ENCODE results near the gene SOCS4. TPM values are rescaled to one million over a fixed set of nuclear protein-coding genes. Genes with fewer than 3 reads are reported as not detected.
A peak's percentile ranks its signal among the peaks of the same experiment; 100 is the strongest.
"Not testable (repeated sequence)": the region's sequence is repeated elsewhere in the genome, so short reads cannot be mapped to it uniquely, and the experiment has no call there.

The SOCS4 gene
- total RNA-seq, 1 donor from 2014 or later = 29.2 TPM

GRCh38 chr14:55051423-55052268, 24.6 kb downstream of the SOCS4 start, which contains the start of gene MAPK1IP1L:
Gene MAPK1IP1L, plus strand, starts transcription at chr14:55051647. Its CDS starts 10,037 bp downstream, at chr14:55061684.
- peak; percentile 98 for DNase-seq (ENCODE audit: low spot score)

GRCh38 chr14:55052269-55052930, 25.4 kb downstream of the SOCS4 start:
- DNase-seq (ENCODE audit: low spot score) = no peak

- DNase-seq (ENCODE audit: low spot score) = no peak
These were observed 26.0 kb downstream of the SOCS4 start for GRCh38 chr14:55053018-55053417.

- no peak for DNase-seq (ENCODE audit: low spot score)
These were observed 26.5 kb downstream of the SOCS4 start for GRCh38 chr14:55053500-55053899.

- no peak for DNase-seq (ENCODE audit: low spot score)
These were observed 27.1 kb downstream of the SOCS4 start for GRCh38 chr14:55054098-55054497.

- DNase-seq (ENCODE audit: low spot score) = no peak
These were observed 30.9 kb downstream of the SOCS4 start for GRCh38 chr14:55057919-55058318.

GRCh38 chr14:55059333-55059732, 32.3 kb downstream of the SOCS4 start:
- no peak for DNase-seq (ENCODE audit: low spot score)

- DNase-seq (ENCODE audit: low spot score) = no peak
These were observed 35.7 kb downstream of the SOCS4 start for GRCh38 chr14:55062517-55063351.

- not testable (repeated sequence) for DNase-seq (ENCODE audit: low spot score)
These were observed 37.9 kb downstream of the SOCS4 start for GRCh38 chr14:55064896-55065295.

- DNase-seq (ENCODE audit: low spot score) = no peak
These were observed 38.4 kb downstream of the SOCS4 start for GRCh38 chr14:55065411-55065810.

GRCh38 chr14:55066223-55066622, 39.2 kb downstream of the SOCS4 start:
- no peak for DNase-seq (ENCODE audit: low spot score)

GRCh38 chr14:55070981-55071411, 44.0 kb downstream of the SOCS4 start:
- no peak for DNase-seq (ENCODE audit: low spot score)

- DNase-seq (ENCODE audit: low spot score) = no peak
These were observed 45.0 kb downstream of the SOCS4 start for GRCh38 chr14:55071870-55072640.

GRCh38 chr14:55073856-55074255, 46.8 kb downstream of the SOCS4 start:
- DNase-seq (ENCODE audit: low spot score) = no peak

- no peak for DNase-seq (ENCODE audit: low spot score)
These were observed 47.6 kb downstream of the SOCS4 start for GRCh38 chr14:55074662-55075061.

- no peak for DNase-seq (ENCODE audit: low spot score)
These were observed 48.7 kb downstream of the SOCS4 start for GRCh38 chr14:55075628-55076175.

GRCh38 chr14:55077170-55078151, 50.4 kb downstream of the SOCS4 start:
- no peak for DNase-seq (ENCODE audit: low spot score)

- not testable (repeated sequence) for DNase-seq (ENCODE audit: low spot score)
These were observed 52.9 kb downstream of the SOCS4 start for GRCh38 chr14:55079961-55080360.

- DNase-seq (ENCODE audit: low spot score) = no peak
These were observed 57.5 kb downstream of the SOCS4 start for GRCh38 chr14:55084401-55085059.

Data from mesenteric fat pad (tissue), 1 donor.